Activated naive CD8-positive, alpha-beta T cell treated with anti-CD3 and anti-CD28 coated beads, Interleukin-2, amount 50 U/mL, for 24 hours (primary cell): ENCODE results near the gene TMEM86A.

Experiments
- ATAC-seq: fragments of 150-1000 bp; cut with Tn5 transposase; one replicate; pipeline ENCODE4 v1.10.0; 2021
- DNase-seq: peaks from one replicate; pipeline ENCODE4 v3.0.0; 2021
- H3K27ac Mint-ChIP-seq: one replicate; pipeline ENCODE4 v1.8.0; 2021; ENCODE audit warnings: mild to moderate bottlenecking, mixed read lengths
- H3K27me3 Mint-ChIP-seq: one replicate; pipeline ENCODE4 v1.8.0; 2021; ENCODE audit warnings: mixed read lengths
- H3K36me3 Mint-ChIP-seq: one replicate; pipeline ENCODE4 v1.8.0; 2021; ENCODE audit warnings: low read depth, mixed read lengths
- H3K4me1 Mint-ChIP-seq: one replicate; pipeline ENCODE4 v1.8.0; 2021; ENCODE audit warnings: mixed read lengths
- H3K4me3 Mint-ChIP-seq: one replicate; pipeline ENCODE4 v1.8.0; 2021; ENCODE audit warnings: mild to moderate bottlenecking, moderate library complexity, mixed read lengths
- H3K9me3 Mint-ChIP-seq: one replicate; pipeline ENCODE4 v1.8.0; 2021; ENCODE audit warnings: mixed read lengths

Gene TMEM86A

GRCh38 chr11:18706330-18707243 lies 8.0 kb downstream of the TMEM86A start:
- Mint-ChIP-seq H3K4me3 (peak overlapping the region; percentile 75), H3K27me3 (no peaks in the 10 kb centered on the region), H3K36me3 (no peaks in the 10 kb centered on the region), H3K27ac (peak overlapping the region; percentile 61), H3K9me3 (no peaks in the 10 kb centered on the region), H3K4me1 (peaks cover 22% of the 10 kb centered on the region)
- ATAC-seq (peak; percentile 37), DNase-seq (peak; percentile 48)

- Mint-ChIP-seq H3K27me3 (no peaks in the 10 kb centered on the region), H3K36me3 (no peaks in the 10 kb centered on the region), H3K4me3 (no peak overlapping the region), H3K4me1 (peaks cover 22% of the 10 kb centered on the region), H3K27ac (no peak overlapping the region), H3K9me3 (no peaks in the 10 kb centered on the region)
- no peak for DNase-seq
- no peak for ATAC-seq
Observed at GRCh38 chr11:18707811-18708340, 9.3 kb downstream of the TMEM86A start.

- no peaks in the 10 kb centered on the region for H3K27me3 Mint-ChIP-seq
- H3K4me1 Mint-ChIP-seq: peaks cover 20% of the 10 kb centered on the region
Observed at GRCh38 chr11:18709414-18709813, 10.8 kb downstream of the TMEM86A start.

GRCh38 chr11:18710545-18710944 lies 12.0 kb downstream of the TMEM86A start:
- no peaks in the 10 kb centered on the region for H3K27me3 Mint-ChIP-seq
- ATAC-seq (peak; percentile 26), DNase-seq (no peak)
- no peaks in the 10 kb centered on the region for H3K9me3 Mint-ChIP-seq
- H3K27ac Mint-ChIP-seq: no peak overlapping the region
- no peaks in the 10 kb centered on the region for H3K36me3 Mint-ChIP-seq
- no peak overlapping the region for H3K4me3 Mint-ChIP-seq
- peaks cover 12% of the 10 kb centered on the region for H3K4me1 Mint-ChIP-seq

More at GRCh38 chr11:18709414-18709813, 10.8 kb downstream of the TMEM86A start:
- H3K36me3 Mint-ChIP-seq: no peaks in the 10 kb centered on the region
- H3K9me3 Mint-ChIP-seq: no peaks in the 10 kb centered on the region
- DNase-seq (no peak), ATAC-seq (no peak)
- no peak overlapping the region for H3K4me3 Mint-ChIP-seq
- no peak overlapping the region for H3K27ac Mint-ChIP-seq

- no peaks in the 10 kb centered on the region for H3K27me3 Mint-ChIP-seq
- H3K4me3 Mint-ChIP-seq: no peak overlapping the region
- DNase-seq (no peak), ATAC-seq (no peak)
- no peaks in the 10 kb centered on the region for H3K4me1 Mint-ChIP-seq
- H3K9me3 Mint-ChIP-seq: no peaks in the 10 kb centered on the region
- H3K36me3 Mint-ChIP-seq: no peaks in the 10 kb centered on the region
- no peak overlapping the region for H3K27ac Mint-ChIP-seq
Observed at GRCh38 chr11:18713646-18714442, 15.3 kb downstream of the TMEM86A start.

- Mint-ChIP-seq H3K4me3 (no peak overlapping the region), H3K27me3 (no peaks in the 10 kb centered on the region), H3K4me1 (no peaks in the 10 kb centered on the region), H3K9me3 (no peaks in the 10 kb centered on the region), H3K27ac (no peak overlapping the region), H3K36me3 (no peaks in the 10 kb centered on the region)
- ATAC-seq (no peak), DNase-seq (no peak)
Observed at GRCh38 chr11:18714443-18714780, 15.8 kb downstream of the TMEM86A start.

- Mint-ChIP-seq H3K4me3 (no peak overlapping the region), H3K4me1 (peaks cover under 1% of the 10 kb centered on the region), H3K9me3 (no peaks in the 10 kb centered on the region), H3K36me3 (no peaks in the 10 kb centered on the region), H3K27me3 (no peaks in the 10 kb centered on the region), H3K27ac (no peak overlapping the region)
- no peak for DNase-seq
- no peak for ATAC-seq
Observed at GRCh38 chr11:18715476-18715875, 16.9 kb downstream of the TMEM86A start.

- H3K27me3 Mint-ChIP-seq: no peaks in the 10 kb centered on the region
- no peaks in the 10 kb centered on the region for H3K9me3 Mint-ChIP-seq
- no peak overlapping the region for H3K27ac Mint-ChIP-seq
Observed at GRCh38 chr11:18720091-18720807, 21.7 kb downstream of the TMEM86A start.

GRCh38 chr11:18720808-18721560 lies 22.4 kb downstream of the TMEM86A start:
- ATAC-seq (peak; percentile 93), DNase-seq (peak; percentile 86)
- H3K27ac Mint-ChIP-seq: peak overlapping the region; percentile 55
- peak overlapping the region; percentile 80 for H3K4me3 Mint-ChIP-seq
- no peaks in the 10 kb centered on the region for H3K27me3 Mint-ChIP-seq
- no peaks in the 10 kb centered on the region for H3K9me3 Mint-ChIP-seq
- no peaks in the 10 kb centered on the region for H3K36me3 Mint-ChIP-seq
- peaks cover 7% of the 10 kb centered on the region for H3K4me1 Mint-ChIP-seq

More at GRCh38 chr11:18720091-18720807, 21.7 kb downstream of the TMEM86A start:
- ATAC-seq (no peak), DNase-seq (no peak)
- Mint-ChIP-seq H3K36me3 (no peaks in the 10 kb centered on the region), H3K4me1 (peaks cover 7% of the 10 kb centered on the region), H3K4me3 (peak overlapping the region; percentile 80)

GRCh38 chr11:18721561-18722292 lies 23.1 kb downstream of the TMEM86A start:
- Mint-ChIP-seq H3K27me3 (no peaks in the 10 kb centered on the region), H3K36me3 (no peaks in the 10 kb centered on the region), H3K4me3 (peak overlapping the region; percentile 80), H3K4me1 (peaks cover 7% of the 10 kb centered on the region), H3K9me3 (no peaks in the 10 kb centered on the region), H3K27ac (no peak overlapping the region)
- ATAC-seq (peak; percentile 62), DNase-seq (peak; percentile 69)

- H3K36me3 Mint-ChIP-seq: no peaks in the 10 kb centered on the region
- no peaks in the 10 kb centered on the region for H3K27me3 Mint-ChIP-seq
- peak overlapping the region; percentile 80 for H3K4me3 Mint-ChIP-seq
- DNase-seq: no peak
- H3K27ac Mint-ChIP-seq: no peak overlapping the region
- peaks cover 7% of the 10 kb centered on the region for H3K4me1 Mint-ChIP-seq
- no peak for ATAC-seq
- no peaks in the 10 kb centered on the region for H3K9me3 Mint-ChIP-seq
Observed at GRCh38 chr11:18722293-18722637, 23.7 kb downstream of the TMEM86A start.

- no peak overlapping the region for H3K4me3 Mint-ChIP-seq
- no peak for ATAC-seq
- H3K9me3 Mint-ChIP-seq: no peaks in the 10 kb centered on the region
- no peak overlapping the region for H3K27ac Mint-ChIP-seq
- peaks cover 8% of the 10 kb centered on the region for H3K4me1 Mint-ChIP-seq
- no peaks in the 10 kb centered on the region for H3K27me3 Mint-ChIP-seq
- H3K36me3 Mint-ChIP-seq: no peaks in the 10 kb centered on the region
- DNase-seq: no peak
Observed at GRCh38 chr11:18723991-18724390, 25.4 kb downstream of the TMEM86A start.

- ATAC-seq (no peak), DNase-seq (no peak)
- H3K9me3 Mint-ChIP-seq: no peaks in the 10 kb centered on the region
- H3K36me3 Mint-ChIP-seq: no peaks in the 10 kb centered on the region
- peaks cover 7% of the 10 kb centered on the region for H3K4me1 Mint-ChIP-seq
- no peaks in the 10 kb centered on the region for H3K27me3 Mint-ChIP-seq
- H3K4me3 Mint-ChIP-seq: no peak within 1 kb of the TSS
- no peak within 1 kb of the TSS for H3K27ac Mint-ChIP-seq
Observed at GRCh38 chr11:18726040-18726439, 27.5 kb downstream of the TMEM86A start, which contains the start of gene IGSF22. Gene IGSF22 (minus strand): TSS chr11:18726188. CDS start chr11:18724236, 1,952 bp downstream.
